ENCODE data around the gene WNK1.
A peak's percentile ranks its signal among the peaks of the same experiment; 100 is the strongest.
"Not testable (repeated sequence)": the region's sequence is repeated elsewhere in the genome, so short reads cannot be mapped to it uniquely, and the experiment has no call there.

The WNK1 gene

DNA sequence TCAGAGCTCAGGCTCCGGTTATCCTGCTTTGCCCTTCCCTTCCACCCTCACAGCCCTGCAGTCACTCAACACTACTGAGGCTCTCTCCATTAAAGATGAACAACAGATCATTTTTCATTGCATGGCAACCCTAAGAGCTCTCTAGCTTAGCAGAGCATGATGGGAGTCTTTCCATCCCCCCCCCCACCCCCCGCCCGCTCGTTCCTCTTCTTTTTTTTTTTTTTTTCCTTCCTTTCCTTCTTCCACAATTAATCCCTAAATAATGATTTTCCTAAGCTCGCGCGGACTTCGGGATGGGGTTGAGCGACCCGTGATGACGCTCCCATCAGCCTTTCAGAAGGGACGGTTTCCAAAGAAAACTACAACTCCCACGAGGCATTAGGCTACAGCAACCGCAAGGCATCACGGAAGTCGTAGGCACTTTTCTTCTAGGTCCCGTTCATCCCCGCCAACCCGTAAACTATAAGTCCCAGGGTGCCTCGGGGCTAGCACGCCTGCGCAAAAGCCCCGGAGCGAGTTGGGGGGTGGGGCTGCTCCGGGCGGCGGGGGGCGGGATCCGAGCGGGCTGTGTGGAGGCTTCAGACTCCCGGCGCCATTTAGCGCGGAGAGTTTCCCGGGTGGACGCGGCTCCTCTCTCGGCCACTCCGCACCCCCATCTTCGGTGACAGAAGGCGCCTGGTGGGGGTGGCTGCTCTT lies at the start of gene WNK1:
TSS of gene WNK1 (plus strand) at position 581 of the 696 bp plus-strand sequence. CDS start 987 bp downstream, outside the sequence.
- peak; percentile 97 for DNase-seq

DNA sequence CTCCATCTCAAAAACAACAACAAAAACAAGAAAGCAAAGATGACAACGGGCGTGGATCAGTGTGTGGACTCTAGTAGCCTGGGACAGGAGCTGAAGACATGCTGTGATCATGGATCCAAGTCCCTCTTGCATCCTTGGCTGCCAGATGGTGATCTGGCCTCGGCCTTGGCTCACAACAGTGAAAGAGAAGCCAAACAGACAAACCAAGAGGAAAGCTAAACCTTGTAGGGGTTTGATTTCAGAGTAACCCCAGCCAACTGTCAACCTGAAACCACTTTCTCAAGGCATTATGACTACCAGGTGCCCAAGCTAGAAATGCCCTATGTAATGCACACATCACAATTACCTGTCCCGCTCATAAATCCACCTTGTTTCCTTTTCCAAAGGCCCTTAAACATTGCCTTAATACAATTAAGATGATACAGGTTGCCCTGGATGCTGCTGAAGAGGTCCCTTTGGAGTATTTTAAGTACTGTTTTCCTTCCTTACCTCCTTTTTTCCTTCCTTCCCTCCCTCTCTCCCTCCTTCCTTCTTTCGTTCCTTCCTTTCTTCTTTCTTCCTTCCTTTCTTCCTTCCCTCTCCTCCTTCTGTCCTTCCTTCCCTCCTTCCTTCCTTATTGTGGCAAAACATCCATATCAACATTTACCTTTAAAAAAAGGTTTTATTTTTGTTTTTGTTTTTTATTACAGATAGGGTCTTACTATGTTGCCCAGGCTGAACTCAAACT lies 47.7 kb upstream of the WNK1 start:
- no peak for DNase-seq

DNA sequence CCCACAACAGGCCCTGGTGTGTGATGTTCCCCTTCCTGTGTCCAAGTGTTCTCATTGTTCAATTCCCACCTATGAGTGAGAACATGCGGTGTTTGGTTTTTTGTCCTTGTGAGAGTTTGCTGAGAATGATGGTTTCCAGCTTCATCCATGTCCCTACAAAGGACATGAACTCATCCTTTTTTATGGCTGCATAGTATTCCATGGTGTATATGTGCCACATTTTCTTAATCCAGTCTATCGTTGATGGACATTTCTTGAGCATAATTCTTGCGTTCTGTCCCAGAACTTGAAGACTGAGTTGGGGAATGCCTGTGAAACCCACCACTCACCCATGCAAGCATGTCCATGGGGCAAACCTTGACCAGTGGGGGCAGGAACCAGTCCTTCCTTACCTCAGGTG lies 44.3 kb upstream of the WNK1 start:
- not testable (repeated sequence) for DNase-seq

DNA sequence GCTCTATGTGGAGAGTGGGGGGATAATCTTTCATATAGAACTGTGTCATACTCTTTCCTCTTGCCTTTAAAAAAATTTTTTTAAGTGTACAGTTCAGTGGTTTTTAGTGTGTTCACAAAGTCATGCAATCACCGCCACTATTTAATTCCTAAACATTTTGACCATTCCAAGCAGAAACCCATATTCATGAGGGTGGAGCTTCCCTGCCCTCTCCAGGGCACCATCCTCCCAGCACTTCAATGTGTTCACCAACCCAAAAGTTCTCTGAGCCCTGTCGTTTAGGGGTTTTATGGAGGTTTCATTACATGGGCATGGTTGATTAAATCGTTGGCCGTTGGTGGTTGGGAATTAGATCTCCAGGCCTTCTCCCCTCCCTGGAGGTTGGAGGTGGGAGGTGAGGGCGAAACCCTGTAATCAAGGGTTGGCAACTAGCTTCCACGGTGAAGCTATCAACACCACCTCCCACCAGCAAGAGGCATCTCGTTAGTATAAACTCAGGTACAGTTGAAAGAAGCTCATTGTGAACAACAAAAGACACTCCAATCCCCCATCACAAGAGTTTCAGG lies 42.8 kb upstream of the WNK1 start:
- no peak for DNase-seq

DNA sequence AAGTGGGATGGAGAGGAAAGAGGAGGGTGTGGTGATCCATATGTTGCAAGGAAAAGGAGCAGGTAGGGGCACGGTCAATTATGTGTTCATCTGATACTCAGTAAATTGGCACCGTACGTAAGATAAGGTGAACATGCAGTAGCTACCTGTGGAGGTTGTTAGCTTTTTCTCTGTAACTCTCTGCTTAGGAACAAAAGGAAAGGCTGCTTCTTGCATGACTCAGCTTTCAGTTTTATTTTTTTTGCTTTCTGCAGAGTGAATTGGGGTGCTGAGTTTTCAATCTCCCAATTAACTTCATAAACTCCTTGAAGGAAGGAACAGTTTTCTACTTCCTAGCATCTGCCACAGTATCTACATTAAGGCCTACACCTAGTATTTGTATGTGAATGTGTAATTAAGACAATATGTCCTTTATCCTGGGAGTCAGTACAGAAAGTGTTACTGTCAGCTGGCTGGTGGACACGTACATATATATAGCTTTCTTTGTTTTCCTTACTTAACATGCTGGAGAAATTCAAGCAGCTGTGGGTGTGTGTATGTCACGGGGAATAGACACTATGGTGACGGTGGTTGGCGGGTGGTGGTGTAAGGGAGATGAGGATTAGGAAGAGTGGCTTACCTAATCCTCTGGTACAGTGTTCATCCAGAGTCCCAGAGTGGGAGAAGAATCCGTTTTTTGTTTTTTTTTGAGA lies 40.1 kb upstream of the WNK1 start:
- no peak for DNase-seq

DNA sequence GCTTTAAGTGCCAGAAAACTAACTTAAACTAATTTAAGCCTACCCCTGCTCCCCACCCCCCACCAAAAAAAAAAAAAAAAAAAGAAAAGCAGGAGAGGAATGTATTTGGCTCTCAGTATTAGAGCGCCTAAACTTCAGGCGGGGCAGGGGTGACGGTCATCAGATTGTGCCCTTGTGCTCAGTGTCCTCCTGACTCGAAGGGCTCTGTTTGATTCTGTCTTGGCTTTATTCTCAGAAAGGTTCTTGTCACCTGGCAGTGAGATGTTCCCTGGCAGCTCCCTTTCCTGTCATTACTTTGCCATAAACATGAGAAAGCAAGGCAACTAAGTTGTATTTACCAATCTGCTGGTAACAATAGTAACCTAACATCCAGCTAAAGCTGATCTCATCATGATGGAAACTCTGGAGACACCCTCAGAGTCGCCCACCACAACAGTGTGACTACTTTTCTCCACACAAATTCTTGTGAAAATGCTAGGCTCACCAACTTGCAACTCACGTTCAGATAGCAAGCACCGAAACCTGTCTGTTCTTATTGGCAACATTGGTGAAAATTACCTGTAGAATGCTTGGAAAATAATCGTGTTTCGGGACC lies 39.0 kb upstream of the WNK1 start:
- peak; percentile 26 for DNase-seq

DNA sequence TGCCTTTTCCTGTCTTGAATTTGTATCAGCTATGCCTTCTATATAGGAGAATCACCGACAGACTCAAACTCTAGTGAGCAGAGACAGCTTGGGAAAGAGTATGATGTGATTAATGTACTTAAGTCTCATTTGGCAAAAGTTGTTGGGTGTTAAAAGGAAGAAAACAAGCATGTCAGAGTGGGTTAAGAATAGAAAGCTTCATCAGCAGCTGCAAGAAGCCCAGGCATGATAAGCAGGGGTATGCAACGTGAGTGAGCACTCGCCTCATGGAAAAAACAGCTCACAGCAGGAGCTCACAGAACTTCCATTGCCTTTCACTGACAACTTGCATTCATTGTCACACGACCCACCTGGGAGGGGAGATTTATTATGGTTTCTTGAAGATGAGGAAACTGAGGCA lies 35.9 kb upstream of the WNK1 start:
- DNase-seq, result peak; percentile 40

DNA sequence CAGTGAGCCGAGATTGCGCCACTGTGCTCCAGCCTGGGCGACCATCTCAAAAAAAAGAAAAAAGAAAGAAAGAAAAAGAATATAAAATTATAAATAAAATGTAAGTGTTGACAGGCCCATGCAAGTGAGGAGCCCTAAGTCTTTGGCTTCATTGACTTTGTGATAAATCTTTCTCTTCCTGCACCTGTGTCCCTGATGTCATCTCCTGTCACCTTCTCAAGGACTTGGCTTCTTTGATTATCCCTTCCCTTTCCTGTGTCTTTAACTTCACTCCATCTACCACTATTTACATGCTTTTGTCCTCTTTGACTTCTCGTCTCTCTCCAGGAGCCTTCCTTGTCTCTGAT lies 33.6 kb upstream of the WNK1 start:
- DNase-seq, result no peak

DNA sequence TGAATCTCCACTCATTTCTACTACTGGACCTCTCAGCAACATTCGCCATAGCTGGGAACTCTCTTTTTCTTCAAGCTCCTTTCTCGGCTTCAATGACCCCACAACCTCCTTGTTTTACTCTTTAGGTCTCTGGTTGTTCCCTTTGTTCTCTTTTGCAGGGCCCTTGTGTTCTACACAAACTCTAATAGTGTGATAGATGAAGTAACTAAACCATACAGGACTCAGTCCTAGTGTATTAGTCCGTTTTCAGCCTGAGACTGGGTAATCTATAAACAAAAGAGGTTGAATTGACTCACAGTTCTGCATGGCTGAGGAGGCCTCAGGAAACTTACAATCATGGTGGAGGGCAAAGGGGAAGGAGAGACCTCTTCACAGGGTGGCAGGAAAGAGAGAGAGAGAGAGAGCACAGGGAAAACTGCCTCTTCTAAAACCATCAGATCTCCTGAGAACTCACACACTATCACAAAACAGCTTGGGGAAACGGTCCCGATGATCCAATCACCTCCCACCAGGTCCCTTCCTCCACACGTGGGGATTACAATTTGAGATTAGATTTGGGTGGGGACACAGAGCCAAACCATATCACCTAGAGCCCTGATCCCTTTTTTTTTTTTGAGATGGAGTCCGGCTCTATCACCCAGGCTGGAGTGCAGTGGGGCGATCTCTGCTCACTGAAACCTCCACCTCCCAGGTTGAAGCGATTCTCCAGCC lies 32.0 kb upstream of the WNK1 start:
- no peak for DNase-seq

DNA sequence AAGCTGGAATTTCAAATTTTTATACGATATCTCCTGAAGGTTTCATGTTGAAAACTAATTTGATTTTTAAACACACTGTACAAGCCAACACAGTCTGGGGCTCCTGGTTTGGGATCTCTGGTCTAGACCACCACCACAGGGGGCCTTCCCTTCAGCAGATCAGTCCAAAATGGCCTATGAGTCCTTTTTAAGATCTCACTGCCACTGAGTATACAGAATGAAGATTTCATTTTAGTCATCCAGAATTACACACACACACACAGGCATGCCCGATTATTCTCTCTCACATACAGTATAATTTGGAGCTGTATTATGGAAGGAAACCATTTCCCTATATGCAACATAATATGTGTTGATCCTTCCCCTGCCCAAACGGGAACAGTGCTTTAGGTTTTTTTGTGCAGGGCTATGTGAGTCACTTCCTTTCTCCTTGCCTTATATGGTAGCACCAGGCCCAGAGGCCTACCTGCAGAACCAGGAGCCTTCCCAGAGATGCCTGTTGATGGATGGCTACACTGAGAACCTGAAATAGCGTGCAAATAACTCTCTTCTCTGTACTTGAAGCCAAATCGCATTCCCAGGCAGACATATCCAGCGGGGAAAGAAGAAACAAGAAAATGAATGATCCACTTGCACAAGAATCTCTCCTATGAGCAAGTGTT lies 28.1 kb upstream of the WNK1 start:
- no peak for DNase-seq

DNA sequence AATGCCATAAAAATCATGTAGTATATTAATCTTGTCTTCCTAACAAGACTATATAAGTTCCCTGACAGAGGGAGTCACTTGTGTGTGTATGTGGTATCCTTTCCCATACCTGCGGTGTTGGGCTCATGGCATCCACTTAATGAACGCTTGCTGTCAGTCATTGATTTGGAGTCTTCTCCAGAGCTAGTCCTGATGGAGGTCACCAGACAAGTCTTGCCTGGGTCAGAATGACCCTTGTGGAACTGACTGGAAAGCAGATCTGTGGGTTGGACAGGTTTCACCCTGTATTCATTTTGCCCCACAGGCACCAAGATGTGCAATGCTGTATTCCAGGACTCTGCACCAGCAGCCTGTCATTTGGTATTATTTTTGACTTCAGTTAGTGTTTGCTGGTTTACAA lies 27.3 kb upstream of the WNK1 start:
- no peak for DNase-seq

DNA sequence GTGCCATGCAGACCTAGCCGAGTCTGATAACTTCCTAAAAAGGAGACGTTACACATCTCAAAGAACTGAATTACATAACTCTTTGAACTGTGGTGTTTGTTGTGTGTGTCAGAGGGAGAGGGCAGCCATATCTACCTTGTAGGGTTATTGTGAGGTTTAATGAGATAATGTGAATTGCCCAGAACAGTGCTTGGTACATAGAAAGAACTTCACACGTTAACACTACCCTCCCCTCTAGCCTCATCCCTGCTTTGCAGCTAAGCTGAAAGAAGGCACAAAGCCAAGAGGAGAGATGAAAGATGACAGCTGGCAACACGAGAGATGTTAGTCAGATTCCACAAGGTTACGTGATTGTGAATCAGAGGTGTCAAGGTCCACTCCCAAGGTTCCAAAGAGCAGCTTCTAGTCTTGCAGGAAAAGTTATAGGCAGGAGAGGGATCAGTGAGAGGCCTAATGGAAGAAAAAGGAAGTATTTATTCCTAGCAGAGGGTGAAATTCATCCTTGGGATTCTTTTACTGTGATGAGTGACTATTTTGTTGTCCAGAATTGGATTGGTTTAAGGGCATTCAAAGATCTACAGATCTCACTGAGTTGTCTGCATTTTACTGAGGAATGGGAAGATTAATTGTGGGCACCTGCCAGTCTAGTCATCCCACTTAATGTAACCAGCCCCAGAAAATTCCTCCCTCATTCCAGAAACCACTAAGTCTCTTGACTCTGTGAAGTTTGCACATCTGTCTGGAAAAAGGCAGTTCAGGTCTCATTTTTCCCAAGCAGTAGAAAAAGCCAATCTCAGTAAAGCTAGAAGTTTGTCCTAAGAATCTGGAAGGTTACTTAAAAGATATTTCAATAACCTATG lies 25.9 kb upstream of the WNK1 start:
- DNase-seq, result no peak

DNA sequence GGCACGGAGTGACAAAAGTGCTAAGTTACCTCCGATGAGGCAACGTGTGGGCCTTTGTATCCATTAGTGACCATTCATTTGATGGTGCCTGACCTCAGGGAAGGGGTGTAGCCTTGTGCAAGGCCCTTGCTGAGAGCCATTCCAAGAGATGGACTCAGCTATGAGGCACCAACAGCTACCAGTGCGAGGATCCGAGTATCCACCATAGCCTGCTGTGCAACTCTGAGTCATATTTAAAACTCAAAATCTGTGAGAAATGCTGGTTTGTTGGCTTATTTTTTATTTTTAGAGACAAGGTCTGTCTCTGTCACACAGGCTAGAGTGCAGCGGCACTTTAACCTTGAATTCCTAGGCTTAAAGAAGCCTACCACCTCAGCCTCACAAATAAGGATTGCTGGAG lies 25.1 kb upstream of the WNK1 start:
- DNase-seq, result no peak

DNA sequence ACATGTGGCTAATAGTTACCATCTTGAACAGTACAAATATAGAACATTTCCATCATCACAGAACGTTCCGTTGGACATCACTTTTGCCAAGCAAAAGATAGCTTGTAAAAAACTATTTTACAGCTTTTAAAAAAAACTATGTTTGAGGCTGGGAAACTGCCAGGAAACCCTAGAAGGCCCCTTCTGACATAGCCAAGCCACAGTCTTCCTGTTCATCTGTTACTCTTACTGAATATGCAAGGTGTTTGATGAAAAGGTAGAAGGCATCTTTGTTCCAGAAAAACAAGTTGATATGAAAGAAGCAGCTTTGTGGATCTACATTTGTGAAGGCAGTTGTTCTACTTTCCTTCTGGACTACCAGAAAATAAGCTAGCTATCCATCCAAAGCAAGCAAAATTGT lies 23.6 kb upstream of the WNK1 start:
- DNase-seq, result no peak

DNA sequence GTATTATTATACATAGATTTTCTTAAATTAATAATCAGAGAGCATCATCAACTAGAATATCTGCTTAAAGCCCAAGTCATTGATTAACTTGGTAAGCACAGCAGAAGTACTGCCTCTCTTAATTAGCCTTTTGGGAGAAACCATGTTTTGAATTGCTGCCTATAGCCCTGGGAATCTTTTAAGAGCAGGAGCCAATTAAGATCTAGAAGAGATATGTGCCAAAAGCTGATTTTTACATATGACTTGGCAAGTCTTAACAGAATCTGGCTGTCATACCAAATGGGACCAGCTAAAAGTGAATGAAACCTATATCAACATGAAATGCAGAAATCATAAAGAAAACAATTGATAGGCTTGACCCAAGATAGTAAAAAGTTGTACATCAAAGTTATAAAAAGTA lies 23.2 kb upstream of the WNK1 start:
- DNase-seq, result no peak

DNA sequence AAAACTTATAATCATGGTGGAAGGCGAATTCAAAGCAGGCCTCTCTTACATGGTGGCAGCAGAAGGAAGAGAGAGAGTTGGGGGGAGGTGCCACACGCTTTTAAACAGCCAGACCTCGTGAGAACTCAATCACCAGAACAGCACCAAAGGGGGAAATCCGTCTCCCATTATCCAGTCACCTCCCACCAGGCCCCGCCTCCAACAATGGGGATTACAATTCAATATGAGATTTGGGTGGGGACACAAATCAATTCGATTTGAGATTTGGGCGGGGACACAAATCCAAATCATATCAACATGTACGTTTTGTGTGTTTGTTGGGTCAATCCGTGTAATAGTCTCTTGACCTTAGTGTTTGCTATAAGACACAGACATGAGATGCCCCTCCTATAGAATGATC lies 21.8 kb upstream of the WNK1 start:
- DNase-seq, result no peak

DNA sequence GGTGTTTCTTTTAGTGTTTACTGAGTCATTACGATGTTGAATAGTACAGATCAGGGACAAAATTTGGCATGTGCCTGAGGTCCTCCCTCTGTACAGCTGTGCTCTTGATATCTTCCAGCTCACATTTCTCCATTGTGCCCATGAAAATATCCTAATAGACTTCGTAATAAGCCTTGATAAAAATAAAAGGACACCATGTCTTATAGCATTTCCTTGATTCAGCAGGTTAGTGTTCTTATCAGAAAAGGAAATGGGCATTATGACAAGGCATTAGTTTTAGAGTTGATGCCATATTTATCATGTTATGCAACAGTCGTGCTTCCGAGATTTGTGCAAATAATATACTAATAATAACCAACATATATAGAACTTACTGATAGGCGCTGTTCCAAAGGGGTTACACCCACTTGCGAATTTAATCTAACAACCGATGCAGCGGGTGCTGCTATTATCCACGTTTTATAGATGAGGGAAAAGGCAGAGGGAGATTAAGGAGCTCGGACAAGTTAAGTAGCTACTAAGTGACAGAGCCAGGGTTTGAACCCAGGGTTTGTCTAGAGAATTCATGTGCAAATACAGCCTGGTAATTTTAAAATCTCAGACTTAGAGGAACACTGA lies 15.1 kb upstream of the WNK1 start:
- DNase-seq, result no peak

DNA sequence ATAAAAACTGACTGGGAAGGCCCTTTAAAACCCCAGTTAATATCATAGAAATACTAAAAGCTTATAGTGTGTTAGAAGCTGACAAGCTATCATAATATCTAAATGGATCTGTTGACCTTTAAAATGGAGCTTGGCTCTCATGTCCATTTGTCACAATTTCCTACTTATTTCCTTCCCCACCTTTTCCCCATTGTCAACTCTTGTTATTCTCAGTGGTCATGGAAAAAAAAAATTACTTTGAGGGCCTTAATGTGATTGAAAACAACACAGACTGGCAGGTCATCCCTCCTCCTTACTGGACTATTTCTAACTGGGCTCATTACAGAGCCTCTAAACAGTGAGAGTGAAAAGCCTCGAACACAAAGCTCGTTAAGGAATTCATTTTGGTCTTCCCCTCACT lies 13.7 kb upstream of the WNK1 start:
- no peak for DNase-seq

DNA sequence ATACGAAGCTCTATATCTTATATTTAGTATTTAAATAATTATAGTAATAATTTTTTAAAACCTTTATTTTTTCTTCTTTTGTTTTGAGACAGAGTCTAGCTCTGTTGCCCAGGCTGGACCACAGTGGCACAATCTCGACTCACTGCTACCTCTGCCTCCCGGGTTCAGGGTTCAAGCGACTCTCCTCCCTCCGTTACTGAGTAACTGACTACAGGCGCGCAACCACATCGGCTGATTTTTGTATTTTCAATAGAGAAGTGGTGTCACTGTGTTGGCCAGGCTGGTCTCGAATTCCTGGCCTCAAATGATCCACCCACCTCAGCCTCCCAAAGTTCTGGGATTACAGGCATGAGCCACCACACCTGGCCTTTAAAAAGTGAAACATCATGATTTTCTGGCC lies 13.0 kb upstream of the WNK1 start:
- no peak for DNase-seq

DNA sequence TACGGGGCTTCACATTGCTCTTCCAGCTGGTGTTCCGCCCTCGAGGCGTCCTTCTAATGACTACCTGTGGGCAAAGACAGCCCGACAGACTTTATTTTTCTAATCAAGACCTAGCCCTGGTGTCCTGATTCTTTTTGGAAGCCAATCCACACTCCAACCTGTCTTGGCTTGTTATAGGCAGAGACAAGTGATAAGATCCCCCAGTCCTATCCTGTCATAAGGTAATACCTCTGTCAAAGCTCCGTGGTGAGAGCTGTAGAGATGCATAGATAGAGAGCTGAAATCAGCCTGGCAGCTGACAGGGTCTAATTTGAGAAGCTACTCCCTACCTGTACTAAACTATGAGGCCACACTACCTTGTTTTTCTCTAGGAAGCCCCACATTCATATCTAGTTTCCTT lies 11.5 kb upstream of the WNK1 start:
- no peak for DNase-seq

DNA sequence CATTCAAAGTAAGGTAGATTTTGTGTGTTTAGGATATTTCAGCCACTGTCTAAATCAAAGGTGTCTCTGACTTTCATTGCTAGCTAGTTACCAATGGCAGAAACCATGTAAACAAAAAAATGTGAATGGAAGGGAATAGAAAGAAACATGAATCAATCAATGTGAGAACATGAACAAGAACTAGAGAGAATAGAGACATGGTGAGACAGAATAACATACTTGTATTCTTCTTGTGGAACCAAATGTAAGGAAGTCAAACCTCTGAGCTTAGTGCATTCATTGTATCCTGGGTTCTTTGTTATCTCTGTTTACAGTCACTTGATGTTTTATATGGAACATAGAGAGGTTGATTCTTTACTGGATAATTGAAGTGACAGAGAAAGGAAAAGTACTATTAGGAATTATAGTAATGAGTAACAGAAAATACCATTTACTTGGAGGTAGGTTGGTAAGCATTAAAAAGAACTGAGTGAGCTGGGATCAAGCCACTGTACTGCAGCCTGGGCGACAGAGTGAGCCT lies 2.6 kb upstream of the WNK1 start:
- no peak for DNase-seq
